K562 (cell line): ENCODE measurements around the gene CEP170. TPM values are rescaled to one million over a fixed set of nuclear protein-coding genes. Genes with fewer than 3 reads are reported as not detected.

Source experiments
- FOXP1 ChIP-seq: sonication (generic); formaldehyde crosslinking; IDR thresholded peaks from 2 replicates; pipeline ENCODE4 v1.8.0; 2022; ENCODE audit warnings: mild to moderate bottlenecking, missing genetic modification reagents
- GTF2E2 ChIP-seq: fragments of 200-800 bp; sonication (Bioruptor generic); IDR thresholded peaks from 2 replicates; pipeline ENCODE4 v1.6.1; 2016; ENCODE audit warnings: missing genetic modification characterization, missing compliant biosample characterization
- HDAC1 ChIP-seq, 2 experiments: fragments of 450-650 bp; IDR thresholded peaks; 2 replicates each; pipeline ENCODE4 v1.6.1; 2016 to 2017; ENCODE audit warnings: inconsistent platforms in 1 of 2, mild to moderate bottlenecking in 1 of 2, moderate library complexity in 1 of 2
- HNRNPH1 ChIP-seq: fragments of 200-400 bp; formaldehyde crosslinking; optimal IDR thresholded peaks from 2 replicates; pipeline ENCODE3; 2017; ENCODE audit warnings: low read depth, mild to moderate bottlenecking, low read length, moderate library complexity
- MLLT1 ChIP-seq, 2 experiments: fragments of 450-650 bp; IDR thresholded peaks; 2 replicates each; pipeline ENCODE4 v1.6.1; 2016
- NCOA4 ChIP-seq: fragments of 450-650 bp; IDR thresholded peaks from 2 replicates; pipeline ENCODE4 v1.6.1; 2018; ENCODE audit warnings: mild to moderate bottlenecking; ENCODE audit not compliant: partially characterized antibody
- POLR2AphosphoS5 ChIP-seq: IDR thresholded peaks from 2 replicates; pipeline ENCODE4 v1.6.1; 2011; ENCODE audit warnings: mild to moderate bottlenecking, low read depth, low read length, moderate library complexity; ENCODE audit not compliant: control insufficient read depth, insufficient read depth
- PURB ChIP-seq: sonication (generic); formaldehyde crosslinking; IDR thresholded peaks from 2 replicates; pipeline ENCODE4 v1.9.0; 2021; ENCODE audit warnings: low read depth, mild to moderate bottlenecking, missing genetic modification reagents
- PYGO2 ChIP-seq: fragments of 450-650 bp; IDR thresholded peaks from 2 replicates; pipeline ENCODE4 v1.6.1; 2016; ENCODE audit warnings: mild to moderate bottlenecking, missing genetic modification characterization, moderate library complexity, missing compliant biosample characterization
- SMARCA4 ChIP-seq: fragments of 450-650 bp; IDR thresholded peaks from 2 replicates; pipeline ENCODE4 v1.6.1; 2016
- SMARCE1 ChIP-seq: fragments of 450-650 bp; IDR thresholded peaks from 2 replicates; pipeline ENCODE4 v1.7.1; 2016; ENCODE audit warnings: mild to moderate bottlenecking
- UBTF ChIP-seq, 2 experiments: IDR thresholded peaks; 2 replicates each; pipeline ENCODE4 v1.6.1; 2012; ENCODE audit warnings: improper control_type of control experiment in 2 of 2, low read depth in 2 of 2, low read length in 2 of 2, borderline replicate concordance in 1 of 2
- ZBTB1 ChIP-seq: sonication (generic); formaldehyde crosslinking; IDR thresholded peaks from 2 replicates; pipeline ENCODE4 v1.8.1; 2023; ENCODE audit warnings: missing genetic modification reagents, low read depth, mild to moderate bottlenecking, borderline replicate concordance
- ZKSCAN1 ChIP-seq: fragments of 150-350 bp; IDR thresholded peaks from 2 replicates; pipeline ENCODE4 v1.6.1; 2016; ENCODE audit warnings: low read depth, low read length
- ZNF121 ChIP-seq: sonication (generic); formaldehyde crosslinking; conservative IDR thresholded peaks from 2 replicates; pipeline ENCODE4 v1.8.0; 2022; ENCODE audit warnings: missing genetic modification reagents
- ZNF644 ChIP-seq: fragments of 200-800 bp; sonication (Bioruptor generic); IDR thresholded peaks from 2 replicates; pipeline ENCODE4 v1.6.1; 2016; ENCODE audit warnings: low read depth, missing genetic modification characterization, missing compliant biosample characterization
- polyA plus RNA-seq, 8 experiments: library from polyadenylated mRNA; depleted of rRNA in 4 of 8; stranded (reverse) in 5 of 8; unstranded in 3 of 8; fragments of >200 nt; fragmentation: Nextera tagmentation in 2 of 8; fragmentation: Illumina TruSeq in 1 of 8; extraction: Ambion mirVana in 2 of 8; extraction: Trizol in 1 of 8; gene quantifications; 2 replicates each; pipeline versions ENCODE4 v1.2.1 to v1.2.3, GENCODE V29; 2011 to 2014; ENCODE audit warnings: inconsistent platforms in 1 of 8, missing spikeins in 1 of 8
- total RNA-seq, 7 experiments: library from RNA; depleted of rRNA in 6 of 7; stranded (reverse); fragments of >200 nt in 6 of 7; fragmentation: Illumina TruSeq in 2 of 7; extraction: Trizol in 2 of 7; gene quantifications; 2 replicates each; pipeline versions ENCODE4 v1.2.1 to v1.2.3, GENCODE V29; 2011 to 2021; ENCODE audit warnings: low replicate concordance in 1 of 7
- TF ChIP-seq, protein P1 (sequence below): sonication (generic); formaldehyde crosslinking; IDR thresholded peaks from 2 replicates; pipeline ENCODE4 v1.8.1; 2023; ENCODE audit warnings: mild to moderate bottlenecking, missing genetic modification reagents
- TF ChIP-seq, protein P2 (sequence below): fragments of 450-650 bp; IDR thresholded peaks from 2 replicates; pipeline ENCODE4 v1.6.1; 2018; ENCODE audit warnings: mild to moderate bottlenecking, low read depth; ENCODE audit not compliant: partially characterized antibody

The CEP170 gene
- total and polyA plus RNA-seq, 9 of the 15 experiments (the other 6 are each of a cell fraction or from before 2014, with no cell fraction given), result 22.6 to 110 (median 68.5) TPM

DNA sequence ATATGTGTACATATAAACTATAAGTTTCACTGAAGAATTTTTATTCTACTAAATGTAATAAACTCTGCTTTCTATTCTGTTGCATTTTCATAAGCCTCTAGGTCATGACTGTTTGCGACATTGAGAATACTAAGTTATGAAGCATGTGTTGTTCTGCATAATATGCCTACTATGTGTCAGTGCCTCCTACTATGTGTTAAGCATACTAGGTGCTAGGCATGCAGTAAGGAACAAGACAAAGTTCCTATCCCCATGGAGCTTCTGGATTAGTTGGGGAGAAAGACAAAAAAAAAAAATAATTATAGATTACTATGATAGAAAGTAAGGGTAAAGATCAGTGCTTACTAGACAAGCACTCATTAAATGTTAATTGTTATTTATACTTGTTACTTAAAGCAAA, 2.1 kb upstream of the CEP170 start (continued):
- no peak for TF ChIP-seq NCOA4
- peak in 1 of 2 experiments; percentile 84; a peak in 2 of 4 replicates for TF ChIP-seq HDAC1 (IDR thresholded peaks at IDR 0.05)
- TF ChIP-seq ZBTB1, result no peak
- TF ChIP-seq ZKSCAN1, result peak; percentile 100
- TF ChIP-seq POLR2AphosphoS5, result no peak
- TF ChIP-seq PURB, result no peak
- TF ChIP-seq SMARCE1, result no peak
- 0 out of 2 replicates have a peak, but pooled peaks have one; percentile 10 for TF ChIP-seq GTF2E2 (tag)
- no peak for TF ChIP-seq ZNF121 (CRISPR knock-in tag)
- TF ChIP-seq, protein P1, sequence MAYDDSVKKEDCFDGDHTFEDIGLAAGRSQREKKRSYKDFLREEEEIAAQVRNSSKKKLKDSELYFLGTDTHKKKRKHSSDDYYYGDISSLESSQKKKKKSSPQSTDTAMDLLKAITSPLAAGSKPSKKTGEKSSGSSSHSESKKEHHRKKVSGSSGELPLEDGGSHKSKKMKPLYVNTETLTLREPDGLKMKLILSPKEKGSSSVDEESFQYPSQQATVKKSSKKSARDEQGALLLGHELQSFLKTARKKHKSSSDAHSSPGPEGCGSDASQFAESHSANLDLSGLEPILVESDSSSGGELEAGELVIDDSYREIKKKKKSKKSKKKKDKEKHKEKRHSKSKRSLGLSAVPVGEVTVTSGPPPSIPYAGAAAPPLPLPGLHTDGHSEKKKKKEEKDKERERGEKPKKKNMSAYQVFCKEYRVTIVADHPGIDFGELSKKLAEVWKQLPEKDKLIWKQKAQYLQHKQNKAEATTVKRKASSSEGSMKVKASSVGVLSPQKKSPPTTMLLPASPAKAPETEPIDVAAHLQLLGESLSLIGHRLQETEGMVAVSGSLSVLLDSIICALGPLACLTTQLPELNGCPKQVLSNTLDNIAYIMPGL (CRISPR knock-in tag), result no peak
- TF ChIP-seq PYGO2 (tag), result no peak
- no peak for TF ChIP-seq SMARCA4
- TF ChIP-seq HNRNPH1, result no peak
- TF ChIP-seq UBTF (IDR thresholded peaks at IDR 0.05; ENCODE audit: borderline replicate concordance in 1 of 2, low read depth in 2 of 2, low read length in 2 of 2), result no peak
- TF ChIP-seq, protein P2, sequence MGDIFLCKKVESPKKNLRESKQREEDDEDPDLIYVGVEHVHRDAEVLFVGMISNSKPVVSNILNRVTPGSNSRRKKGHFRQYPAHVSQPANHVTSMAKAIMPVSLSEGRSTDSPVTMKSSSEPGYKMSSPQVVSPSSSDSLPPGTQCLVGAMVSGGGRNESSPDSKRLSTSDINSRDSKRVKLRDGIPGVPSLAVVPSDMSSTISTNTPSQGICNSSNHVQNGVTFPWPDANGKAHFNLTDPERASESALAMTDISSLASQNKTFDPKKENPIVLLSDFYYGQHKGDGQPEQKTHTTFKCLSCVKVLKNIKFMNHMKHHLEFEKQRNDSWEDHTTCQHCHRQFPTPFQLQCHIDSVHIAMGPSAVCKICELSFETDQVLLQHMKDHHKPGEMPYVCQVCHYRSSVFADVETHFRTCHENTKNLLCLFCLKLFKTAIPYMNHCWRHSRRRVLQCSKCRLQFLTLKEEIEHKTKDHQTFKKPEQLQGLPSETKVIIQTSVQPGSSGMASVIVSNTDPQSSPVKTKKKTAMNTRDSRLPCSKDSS, result peak; percentile 17
- TF ChIP-seq FOXP1 (CRISPR knock-in tag), result no peak
- peak in 1 of 2 experiments; percentile 57; a peak in 1 of 4 replicates for TF ChIP-seq MLLT1 (IDR thresholded peaks at IDR 0.05)
- TF ChIP-seq ZNF644 (tag), result no peak
